HepG2 (cell line): Measurements from ENCODE around the gene APEX1.
A peak's percentile ranks its signal among the peaks of the same experiment; 100 is the strongest.

Experiments used
- ATF3 ChIP-seq: sonication (generic); formaldehyde crosslinking; IDR thresholded peaks from 2 replicates; pipeline ENCODE4 v1.4.0; 2020; ENCODE audit warnings: missing genetic modification reagents
- ATF4 ChIP-seq, 2 experiments: fragments of 450-650 bp in 1 of 2; sonication (generic) in 1 of 2; formaldehyde crosslinking; IDR thresholded peaks; 2 replicates each; pipeline versions ENCODE4 v1.5.0 to v1.8.0; 2020 to 2022; ENCODE audit warnings: mild to moderate bottlenecking in 1 of 2, missing genetic modification reagents in 1 of 2
- CREB1 ChIP-seq, 2 experiments: fragments of 450-650 bp in 1 of 2; IDR thresholded peaks; 2 replicates each; pipeline ENCODE4 v1.6.1; 2016 to 2017; ENCODE audit warnings: control low read depth in 1 of 2, mild to moderate bottlenecking in 1 of 2, missing compliant biosample characterization in 1 of 2, missing genetic modification characterization in 1 of 2
- CTCF ChIP-seq: sonication (generic); formaldehyde crosslinking; IDR thresholded peaks from 2 replicates; pipeline ENCODE4 v1.5.0; 2020; ENCODE audit warnings: mild to moderate bottlenecking, missing genetic modification reagents, moderate library complexity
- EED ChIP-seq: sonication (generic); formaldehyde crosslinking; IDR thresholded peaks from 2 replicates; pipeline ENCODE4 v1.5.0; 2020; ENCODE audit warnings: mild to moderate bottlenecking, missing genetic modification reagents
- NFE2L2 ChIP-seq: fragments of 150-350 bp; IDR thresholded peaks from 2 replicates; pipeline ENCODE4 v1.6.1; 2014; ENCODE audit warnings: low read length
- POLR2A ChIP-seq, 2 experiments: IDR thresholded peaks; 2 replicates each; pipeline ENCODE4 v1.6.1; 2011; ENCODE audit warnings: low read depth in 2 of 2, low read length in 2 of 2, mild to moderate bottlenecking in 1 of 2, moderate library complexity in 1 of 2; ENCODE audit not compliant: insufficient read depth in 1 of 2
- POLR2AphosphoS5 ChIP-seq: IDR thresholded peaks from 2 replicates; pipeline ENCODE4 v1.6.1; 2012; ENCODE audit warnings: low read depth, low read length
- ZNF570 ChIP-seq: sonication (generic); formaldehyde crosslinking; IDR thresholded peaks from 2 replicates; pipeline ENCODE4 v1.4.0; 2020; ENCODE audit warnings: mild to moderate bottlenecking, missing genetic modification reagents, borderline replicate concordance
- ZSCAN5A ChIP-seq: sonication (generic); formaldehyde crosslinking; IDR thresholded peaks from 2 replicates; pipeline ENCODE4 v1.8.0; 2022; ENCODE audit warnings: mild to moderate bottlenecking, missing genetic modification reagents, borderline replicate concordance
- TF ChIP-seq, protein P1 (sequence below): IDR thresholded peaks from 2 replicates; pipeline ENCODE4 v1.6.1; 2016; ENCODE audit warnings: low read depth, missing genetic modification reagents, missing compliant biosample characterization
- TF ChIP-seq, protein P2 (sequence below): IDR thresholded peaks from 2 replicates; pipeline ENCODE4 v1.6.1; 2016; ENCODE audit warnings: low read depth, control low read depth

GRCh38 chr14:20455355-20456300 lies 602 bp downstream of the APEX1 start:
- TF ChIP-seq ATF3 (CRISPR knock-in tag) (no peak), POLR2AphosphoS5 (no peak), ATF4 (CRISPR knock-in tag; IDR thresholded peaks at IDR 0.05) (no peak), CTCF (CRISPR knock-in tag) (no peak), POLR2A (IDR thresholded peaks at IDR 0.05; ENCODE audit: insufficient read depth in 1 of 2, low read depth in 2 of 2, low read length in 2 of 2) (peak in 1 of 2 experiments; percentile 35; a peak in 2 of 4 replicates), CREB1 (IDR thresholded peaks at IDR 0.05) (no peak), CREB1 (CRISPR knock-in tag; IDR thresholded peaks at IDR 0.05) (no peak; the same call in 1 of the 2 replicates), ZNF570 (CRISPR knock-in tag) (no peak), NFE2L2 (no peak), ZSCAN5A (no peak), EED (CRISPR knock-in tag) (peak; percentile 89; the same call in 1 of the 2 replicates)
- TF ChIP-seq, protein P1, sequence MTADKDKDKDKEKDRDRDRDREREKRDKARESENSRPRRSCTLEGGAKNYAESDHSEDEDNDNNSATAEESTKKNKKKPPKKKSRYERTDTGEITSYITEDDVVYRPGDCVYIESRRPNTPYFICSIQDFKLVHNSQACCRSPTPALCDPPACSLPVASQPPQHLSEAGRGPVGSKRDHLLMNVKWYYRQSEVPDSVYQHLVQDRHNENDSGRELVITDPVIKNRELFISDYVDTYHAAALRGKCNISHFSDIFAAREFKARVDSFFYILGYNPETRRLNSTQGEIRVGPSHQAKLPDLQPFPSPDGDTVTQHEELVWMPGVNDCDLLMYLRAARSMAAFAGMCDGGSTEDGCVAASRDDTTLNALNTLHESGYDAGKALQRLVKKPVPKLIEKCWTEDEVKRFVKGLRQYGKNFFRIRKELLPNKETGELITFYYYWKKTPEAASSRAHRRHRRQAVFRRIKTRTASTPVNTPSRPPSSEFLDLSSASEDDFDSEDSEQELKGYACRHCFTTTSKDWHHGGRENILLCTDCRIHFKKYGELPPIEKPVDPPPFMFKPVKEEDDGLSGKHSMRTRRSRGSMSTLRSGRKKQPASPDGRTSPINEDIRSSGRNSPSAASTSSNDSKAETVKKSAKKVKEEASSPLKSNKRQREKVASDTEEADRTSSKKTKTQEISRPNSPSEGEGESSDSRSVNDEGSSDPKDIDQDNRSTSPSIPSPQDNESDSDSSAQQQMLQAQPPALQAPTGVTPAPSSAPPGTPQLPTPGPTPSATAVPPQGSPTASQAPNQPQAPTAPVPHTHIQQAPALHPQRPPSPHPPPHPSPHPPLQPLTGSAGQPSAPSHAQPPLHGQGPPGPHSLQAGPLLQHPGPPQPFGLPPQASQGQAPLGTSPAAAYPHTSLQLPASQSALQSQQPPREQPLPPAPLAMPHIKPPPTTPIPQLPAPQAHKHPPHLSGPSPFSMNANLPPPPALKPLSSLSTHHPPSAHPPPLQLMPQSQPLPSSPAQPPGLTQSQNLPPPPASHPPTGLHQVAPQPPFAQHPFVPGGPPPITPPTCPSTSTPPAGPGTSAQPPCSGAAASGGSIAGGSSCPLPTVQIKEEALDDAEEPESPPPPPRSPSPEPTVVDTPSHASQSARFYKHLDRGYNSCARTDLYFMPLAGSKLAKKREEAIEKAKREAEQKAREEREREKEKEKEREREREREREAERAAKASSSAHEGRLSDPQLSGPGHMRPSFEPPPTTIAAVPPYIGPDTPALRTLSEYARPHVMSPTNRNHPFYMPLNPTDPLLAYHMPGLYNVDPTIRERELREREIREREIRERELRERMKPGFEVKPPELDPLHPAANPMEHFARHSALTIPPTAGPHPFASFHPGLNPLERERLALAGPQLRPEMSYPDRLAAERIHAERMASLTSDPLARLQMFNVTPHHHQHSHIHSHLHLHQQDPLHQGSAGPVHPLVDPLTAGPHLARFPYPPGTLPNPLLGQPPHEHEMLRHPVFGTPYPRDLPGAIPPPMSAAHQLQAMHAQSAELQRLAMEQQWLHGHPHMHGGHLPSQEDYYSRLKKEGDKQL (CRISPR knock-in tag), result 0 out of 2 replicates have a peak, but pooled peaks have one; percentile 0
- TF ChIP-seq, protein P2, sequence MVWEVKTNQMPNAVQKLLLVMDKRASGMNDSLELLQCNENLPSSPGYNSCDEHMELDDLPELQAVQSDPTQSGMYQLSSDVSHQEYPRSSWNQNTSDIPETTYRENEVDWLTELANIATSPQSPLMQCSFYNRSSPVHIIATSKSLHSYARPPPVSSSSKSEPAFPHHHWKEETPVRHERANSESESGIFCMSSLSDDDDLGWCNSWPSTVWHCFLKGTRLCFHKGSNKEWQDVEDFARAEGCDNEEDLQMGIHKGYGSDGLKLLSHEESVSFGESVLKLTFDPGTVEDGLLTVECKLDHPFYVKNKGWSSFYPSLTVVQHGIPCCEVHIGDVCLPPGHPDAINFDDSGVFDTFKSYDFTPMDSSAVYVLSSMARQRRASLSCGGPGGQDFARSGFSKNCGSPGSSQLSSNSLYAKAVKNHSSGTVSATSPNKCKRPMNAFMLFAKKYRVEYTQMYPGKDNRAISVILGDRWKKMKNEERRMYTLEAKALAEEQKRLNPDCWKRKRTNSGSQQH (CRISPR knock-in tag), result no peak
